Endothelial cell of umbilical vein (primary cell): ENCODE results near the gene PSTPIP1. TPM values are rescaled to one million over a fixed set of nuclear protein-coding genes. Genes with fewer than 3 reads are reported as not detected.

ENCODE experiments used
- BruUV-seq: library from RNA; stranded (reverse); fragments of 400-500 nt; replicated peaks from 2 replicates; lab custom pipeline; 2021; lab: Mats Ljungman, UMichigan
- CTCF ChIA-PET: fragments of 300-600, 350-600 bp; sonication (Branson Sonifier 250); formaldehyde crosslinking; loops from one replicate; lab custom pipeline; 2021; ENCODE audit warnings: antibody characterized with exemption, inconsistent platforms; lab: Charles Lee
- POLR2A ChIA-PET: fragments of 300-600, 350-600 bp; sonication (Branson Sonifier 250); formaldehyde crosslinking; loops from one replicate; lab custom pipeline; 2021; ENCODE audit warnings: antibody characterized with exemption, inconsistent platforms; lab: Charles Lee
- DNase-seq: peaks from one replicate; pipeline ENCODE4 v3.0.0-alpha.2; 2011; ENCODE audit warnings: low read depth, low spot score
- FAIRE-seq: peaks from 2 replicates; lab custom pipeline; 2011; peaks lifted over from hg19 to GRCh38; lab: Jason Lieb, UNC
- H2AFZ ChIP-seq: 2 replicates; pipeline ENCODE4 v1.6.0; 2012; ENCODE audit warnings: low read depth, low read length, control low read depth, inconsistent platforms
- H3K27ac ChIP-seq: 2 replicates; pipeline ENCODE4 v1.5.1; 2011; ENCODE audit warnings: low read depth, mild to moderate bottlenecking, control low read depth, low read length, moderate library complexity; ENCODE audit not compliant: insufficient read depth
- H3K27me3 ChIP-seq, 2 experiments: 2 replicates each; pipeline versions ENCODE4 v1.6.0 to v1.6.1; 2011; ENCODE audit warnings: low read length in 2 of 2, mixed read lengths in 1 of 2; ENCODE audit not compliant: control insufficient read depth in 2 of 2, insufficient read depth in 2 of 2
- H3K36me3 ChIP-seq, 2 experiments: 2 replicates in 1 of 2; 3 replicates in 1 of 2; pipeline ENCODE4 v1.5.1; 2011; ENCODE audit warnings: low read length in 2 of 2, mild to moderate bottlenecking in 1 of 2, moderate library complexity in 1 of 2; ENCODE audit not compliant: control insufficient read depth in 2 of 2, insufficient read depth in 2 of 2; ENCODE audit errors: extremely low read depth in 1 of 2
- H3K4me1 ChIP-seq: 3 replicates; pipeline ENCODE4 v1.5.1; 2011; ENCODE audit warnings: mild to moderate bottlenecking, low read length; ENCODE audit not compliant: control insufficient read depth, insufficient read depth; ENCODE audit errors: extremely low read depth
- H3K4me2 ChIP-seq: 2 replicates; pipeline ENCODE4 v1.6.1; 2011; ENCODE audit warnings: low read length, control low read depth, mixed read lengths; ENCODE audit not compliant: insufficient read depth
- H3K4me3 ChIP-seq, 3 experiments: fragments of 200-600 bp in 1 of 3; sonication (generic), shearing (Covaris generic) in 1 of 3; replicated peaks in 1 of 3; 2 replicates each; pipeline ENCODE4 v1.5.1; 2011 to 2016; ENCODE audit warnings: control low read depth in 3 of 3, low read length in 3 of 3, mild to moderate bottlenecking in 2 of 3, inconsistent platforms in 1 of 3, low read depth in 1 of 3, moderate library complexity in 1 of 3; ENCODE audit not compliant: insufficient read depth in 1 of 3
- H3K79me2 ChIP-seq: 2 replicates; pipeline ENCODE4 v1.6.0; 2012; ENCODE audit warnings: low read length, inconsistent platforms; ENCODE audit not compliant: control insufficient read depth, insufficient read depth
- H3K9ac ChIP-seq: replicated peaks from 2 replicates; pipeline ENCODE3; 2011; ENCODE audit warnings: low read length, control low read depth; ENCODE audit not compliant: insufficient read depth; ENCODE audit errors: extremely low read depth
- H3K9me1 ChIP-seq: replicated peaks from 3 replicates; pipeline ENCODE4 v1.6.0; 2011; ENCODE audit warnings: mild to moderate bottlenecking, low read length; ENCODE audit not compliant: control insufficient read depth, insufficient read depth; ENCODE audit errors: extremely low read depth
- H3K9me3 ChIP-seq: replicated peaks from 2 replicates; pipeline ENCODE4 v1.5.1; 2012; ENCODE audit warnings: low read length, inconsistent platforms; ENCODE audit not compliant: control insufficient read depth, insufficient read depth
- H4K20me1 ChIP-seq: replicated peaks from 2 replicates; pipeline ENCODE3; 2011; ENCODE audit warnings: mild to moderate bottlenecking, low read length; ENCODE audit not compliant: control insufficient read depth, insufficient read depth; ENCODE audit errors: extremely low read depth
- EZH2 ChIP-seq: IDR thresholded peaks from 2 replicates; pipeline ENCODE4 v1.6.1; 2012; ENCODE audit warnings: borderline replicate concordance, low read depth, mild to moderate bottlenecking, moderate library complexity, low read length, inconsistent platforms; ENCODE audit not compliant: severe bottlenecking
- FOS ChIP-seq: IDR thresholded peaks from 2 replicates; pipeline ENCODE4 v1.6.1; 2011; ENCODE audit warnings: mild to moderate bottlenecking, low read length, moderate library complexity, borderline replicate concordance; ENCODE audit not compliant: insufficient read depth
- GATA2 ChIP-seq: IDR thresholded peaks from 2 replicates; pipeline ENCODE4 v1.7.0; 2011; ENCODE audit warnings: low read depth, mild to moderate bottlenecking, moderate library complexity, mixed read lengths, low read length; ENCODE audit not compliant: insufficient read length, insufficient read depth
- JUN ChIP-seq: IDR thresholded peaks from 2 replicates; pipeline ENCODE4 v1.6.1; 2011; ENCODE audit warnings: borderline replicate concordance, low read depth; ENCODE audit not compliant: insufficient read length, insufficient read depth
- MYC ChIP-seq: IDR thresholded peaks from one replicate; pipeline ENCODE4 v1.6.1; 2011; ENCODE audit warnings: mild to moderate bottlenecking, low read depth, low read length
- POLR2A ChIP-seq: IDR thresholded peaks from 2 replicates; pipeline ENCODE4 v1.6.1; 2012; ENCODE audit warnings: low read depth, mild to moderate bottlenecking, control low read depth, low read length
- POLR2AphosphoS5 ChIP-seq: IDR thresholded peaks from 2 replicates; pipeline ENCODE4 v1.6.1; 2012; ENCODE audit warnings: low read depth, mild to moderate bottlenecking, control low read depth, low read length, moderate library complexity; ENCODE audit not compliant: insufficient read depth
- dilution Hi-C: fragments of 300-500 bp; cut with MboI; formaldehyde crosslinking; loops from one replicate; pipeline ENCODE4 v1.15.0; 2019; ENCODE audit warnings: low sequenced_read_pairs; ENCODE audit not compliant: extremely low pct_ligation_motif_present
- intact Hi-C: fragments of 100-400 bp; cut with micrococcal nuclease; formaldehyde crosslinking; loops from one replicate; pipeline ENCODE4 v1.10.0; 2022
- polyA plus RNA-seq, 4 experiments: library from polyadenylated mRNA; depleted of rRNA in 3 of 4; stranded (reverse) in 3 of 4; unstranded in 1 of 4; fragments of >200 nt; gene quantifications; 2 replicates each; pipeline versions ENCODE4 v1.2.1 to v1.2.3, GENCODE V29; 2011 to 2012; ENCODE audit warnings: missing spikeins in 1 of 4
- total RNA-seq: library from RNA; stranded (reverse); gene quantifications from 2 replicates; pipeline ENCODE4 v1.2.3, GENCODE V29; 2021
- TF ChIP-seq, protein P1 (sequence below): IDR thresholded peaks from 2 replicates; pipeline ENCODE4 v1.6.1; 2011; ENCODE audit not compliant: insufficient read depth, insufficient read length
- TF ChIP-seq, protein P2 (sequence below), 2 donors: IDR thresholded peaks; 1 replicate in 1 of 2; 2 replicates in 1 of 2; pipeline ENCODE4 v1.5.1; 2011; ENCODE audit warnings: low read length in 2 of 2, mild to moderate bottlenecking in 2 of 2, moderate library complexity in 2 of 2, control low read depth in 1 of 2, inconsistent platforms in 1 of 2, low read depth in 1 of 2; ENCODE audit not compliant: insufficient read depth in 1 of 2; ENCODE audit errors: extremely low read depth in 1 of 2

PSTPIP1 gene
- total and polyA plus RNA-seq, 2 donors (not counting 3 experiments of a cell fraction or from before 2014, with no cell fraction given), result not detected

DNA sequence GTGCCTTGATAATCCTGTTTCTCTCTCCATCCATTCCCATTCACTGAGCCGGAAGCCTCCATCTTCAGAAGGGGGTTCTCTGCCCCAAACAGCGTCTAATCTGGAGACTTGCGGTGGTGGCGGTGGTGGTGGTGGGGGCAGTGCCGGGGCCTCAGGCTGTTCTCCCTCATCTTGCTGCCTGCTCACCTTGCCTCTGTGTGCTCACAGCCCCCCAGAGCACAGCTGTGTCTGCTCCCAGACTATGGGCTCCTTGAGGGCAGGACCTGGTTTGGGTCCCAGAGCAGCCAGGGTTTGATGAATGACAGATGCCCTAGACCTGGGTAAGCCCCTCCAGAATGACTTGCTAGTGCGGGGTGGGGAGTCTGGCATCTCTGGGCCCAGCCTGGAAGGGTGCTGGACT is 430 bp upstream of the PSTPIP1 start:
- no peak for FAIRE-seq

More for the DNA sequence above, 430 bp upstream of the PSTPIP1 start:
- Histone ChIP-seq H3K4me1 (peaks cover 10% of the 10 kb centered on the region), H3K27me3 (peaks cover 0 to 2% of the 10 kb centered on the region in 2 experiments), H3K27ac (no peak overlapping the region), H3K36me3 (no peaks in the 10 kb centered on the region), H4K20me1 (no peaks in the 10 kb centered on the region), H3K4me3 (no peak overlapping the region), H3K9me3 (no peaks in the 10 kb centered on the region), H3K4me2 (no peak overlapping the region), H3K9me1 (no peaks in the 10 kb centered on the region), H3K9ac (no peak overlapping the region), H3K79me2 (no peaks in the 10 kb centered on the region), H2AFZ (no peak overlapping the region)
- no peak for DNase-seq
- BruUV-seq, result no TSS peak
- dilution Hi-C loops (no loop called here), intact Hi-C loops (no loop called here)
- TF ChIP-seq JUN (no peak), MYC (no peak), POLR2A (no peak), GATA2 (no peak), FOS (no peak), EZH2 (no peak), POLR2AphosphoS5 (no peak)
- TF ChIP-seq, protein P1, sequence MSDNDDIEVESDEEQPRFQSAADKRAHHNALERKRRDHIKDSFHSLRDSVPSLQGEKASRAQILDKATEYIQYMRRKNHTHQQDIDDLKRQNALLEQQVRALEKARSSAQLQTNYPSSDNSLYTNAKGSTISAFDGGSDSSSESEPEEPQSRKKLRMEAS, result no peak
- TF ChIP-seq, protein P2, sequence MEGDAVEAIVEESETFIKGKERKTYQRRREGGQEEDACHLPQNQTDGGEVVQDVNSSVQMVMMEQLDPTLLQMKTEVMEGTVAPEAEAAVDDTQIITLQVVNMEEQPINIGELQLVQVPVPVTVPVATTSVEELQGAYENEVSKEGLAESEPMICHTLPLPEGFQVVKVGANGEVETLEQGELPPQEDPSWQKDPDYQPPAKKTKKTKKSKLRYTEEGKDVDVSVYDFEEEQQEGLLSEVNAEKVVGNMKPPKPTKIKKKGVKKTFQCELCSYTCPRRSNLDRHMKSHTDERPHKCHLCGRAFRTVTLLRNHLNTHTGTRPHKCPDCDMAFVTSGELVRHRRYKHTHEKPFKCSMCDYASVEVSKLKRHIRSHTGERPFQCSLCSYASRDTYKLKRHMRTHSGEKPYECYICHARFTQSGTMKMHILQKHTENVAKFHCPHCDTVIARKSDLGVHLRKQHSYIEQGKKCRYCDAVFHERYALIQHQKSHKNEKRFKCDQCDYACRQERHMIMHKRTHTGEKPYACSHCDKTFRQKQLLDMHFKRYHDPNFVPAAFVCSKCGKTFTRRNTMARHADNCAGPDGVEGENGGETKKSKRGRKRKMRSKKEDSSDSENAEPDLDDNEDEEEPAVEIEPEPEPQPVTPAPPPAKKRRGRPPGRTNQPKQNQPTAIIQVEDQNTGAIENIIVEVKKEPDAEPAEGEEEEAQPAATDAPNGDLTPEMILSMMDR (IDR thresholded peaks at IDR 0.05; ENCODE audit: extremely low read depth in 1 of 2, insufficient read depth in 1 of 2, low read depth in 1 of 2, low read length in 2 of 2), result no peak
- POLR2A ChIA-PET, result no interaction called here
- CTCF ChIA-PET, result interaction anchor here (0.6 kb wide), 1 partner anchor 207 kb away, joined by 6 read pairs; no protein-coding TSS in a partner anchor
